Panc1 (cell line): ENCODE data around the gene THEM4. TPM values are rescaled to one million over a fixed set of nuclear protein-coding genes. Genes with fewer than 3 reads are reported as not detected.
A peak's percentile ranks its signal among the peaks of the same experiment; 100 is the strongest.

ENCODE experiments used
- ATAC-seq: fragments of 200-7000 bp; cut with Tn5 transposase; 2 replicates; pipeline ENCODE4 v1.9.1; 2020; ENCODE audit warnings: mild to moderate bottlenecking, moderate library complexity
- BruUV-seq: library from RNA; stranded (reverse); fragments of 400-500 nt; replicated peaks from 2 replicates; lab custom pipeline; 2021; lab: Mats Ljungman, UMichigan
- CTCF ChIA-PET: fragments of 300-600 bp; sonication (Branson Sonifier 250); formaldehyde crosslinking; loops from one replicate; lab custom pipeline; 2022; ENCODE audit warnings: antibody characterized with exemption; lab: Charles Lee
- POLR2A ChIA-PET: fragments of 300-600 bp; sonication (Branson Sonifier 250); formaldehyde crosslinking; loops from one replicate; lab custom pipeline; 2022; ENCODE audit warnings: antibody characterized with exemption; lab: Charles Lee
- DNase-seq: peaks from one replicate; pipeline ENCODE4 v3.0.0-alpha.2; 2010; ENCODE audit warnings: low read depth, low spot score
- H3K27ac ChIP-seq: 2 replicates; pipeline ENCODE4 v1.5.1; 2011; ENCODE audit warnings: mild to moderate bottlenecking, low read length, inconsistent platforms
- H3K27me3 ChIP-seq: fragments of 200-500 bp; sonication (Bioruptor generic); 2 replicates; pipeline ENCODE4 v1.6.0; 2014; ENCODE audit warnings: low read length, inconsistent platforms; ENCODE audit not compliant: control insufficient read depth, insufficient read depth
- H3K36me3 ChIP-seq: fragments of 200-500 bp; sonication (Bioruptor generic); 2 replicates; pipeline ENCODE4 v1.5.1; 2014; ENCODE audit warnings: inconsistent platforms, mild to moderate bottlenecking, low read length, moderate library complexity; ENCODE audit not compliant: control insufficient read depth, insufficient read depth
- H3K4me1 ChIP-seq: 2 replicates; pipeline ENCODE4 v1.5.1; 2011; ENCODE audit warnings: inconsistent platforms, mild to moderate bottlenecking, low read length, moderate library complexity; ENCODE audit not compliant: control insufficient read depth, insufficient read depth
- H3K4me3 ChIP-seq, 2 experiments: 2 replicates each; pipeline ENCODE4 v1.5.1; 2011 to 2012; ENCODE audit warnings: low read depth in 2 of 2, low read length in 2 of 2, mild to moderate bottlenecking in 2 of 2, inconsistent platforms in 1 of 2, moderate library complexity in 1 of 2
- H3K9me3 ChIP-seq: fragments of 200-500 bp; sonication (Bioruptor generic); 2 replicates; pipeline ENCODE4 v1.5.1; 2014; ENCODE audit warnings: low read depth, mild to moderate bottlenecking, inconsistent platforms, low read length, moderate library complexity; ENCODE audit not compliant: control insufficient read depth, insufficient read depth
- CTCF ChIP-seq: fragments of 450-650 bp; IDR thresholded peaks from 2 replicates; pipeline ENCODE4 v1.5.1; 2017; ENCODE audit warnings: mild to moderate bottlenecking
- POLR2AphosphoS5 ChIP-seq: IDR thresholded peaks from 2 replicates; pipeline ENCODE4 v1.6.1; 2012; ENCODE audit warnings: mild to moderate bottlenecking, low read depth, low read length, moderate library complexity
- REST ChIP-seq, 2 experiments: IDR thresholded peaks; 2 replicates each; pipeline ENCODE4 v1.6.1; 2011 to 2012; ENCODE audit warnings: low read depth in 2 of 2, control low read depth in 1 of 2, low read length in 1 of 2, mild to moderate bottlenecking in 1 of 2, moderate library complexity in 1 of 2; ENCODE audit not compliant: insufficient read depth in 1 of 2
- SIN3A ChIP-seq: IDR thresholded peaks from 2 replicates; pipeline ENCODE4 v1.6.1; 2012; ENCODE audit warnings: low read depth, mild to moderate bottlenecking, low read length, moderate library complexity, borderline replicate concordance; ENCODE audit not compliant: insufficient read depth
- TCF7L2 ChIP-seq: IDR thresholded peaks from 2 replicates; pipeline ENCODE4 v1.6.1; 2011; ENCODE audit warnings: mild to moderate bottlenecking, low read depth, low read length, inconsistent platforms
- in situ Hi-C: cut with HindIII; loops from 2 replicates; pipeline ENCODE4 v1.10.0; 2016; ENCODE audit warnings: low sequenced_read_pairs, low pct_unique_long_range_greater_than_20kb
- intact Hi-C: fragments of 100-400 bp; cut with micrococcal nuclease; formaldehyde crosslinking; loops from one replicate; pipeline ENCODE4 v1.10.0; 2022; ENCODE audit not compliant: unreplicated experiment
- total RNA-seq: library from RNA; stranded (reverse); gene quantifications from one replicate; pipeline ENCODE4 v1.2.1, GENCODE V29; 2021; ENCODE audit not compliant: unreplicated experiment

THEM4 gene
- total RNA-seq, 1 experiment from 2014 or later = 21.8 TPM

GRCh38 chr1:151839457-151840403 is 69.6 kb downstream of the THEM4 start, which contains the start of gene C2CD4D:
Gene C2CD4D, minus strand, starts transcription at chr1:151839820. Its CDS starts 831 bp downstream, at chr1:151838989.
- in situ Hi-C loops (no loop called here), intact Hi-C loops (loop anchor here (10.0 kb wide), 3 partner anchors 145 to 395 kb away; no protein-coding TSS in a partner anchor)
- no TSS peak for BruUV-seq
- peak within 1 kb of the TSS; percentile 57 to 73 for H3K4me3 ChIP-seq
- H3K27me3 ChIP-seq = no peaks in the 10 kb centered on the region
- no peaks in the 10 kb centered on the region for H3K36me3 ChIP-seq
- H3K4me1 ChIP-seq = peaks cover 10% of the 10 kb centered on the region
- ChIA-PET POLR2A (interaction anchor here (0.6 kb wide), 3 partner anchors 38 to 468 kb away, joined by 3 to 11 read pairs (median 3); no protein-coding TSS in a partner anchor), CTCF (interaction anchor here (0.6 kb wide), 2 partner anchors 23 to 171 kb away, joined by 3 read pairs; no protein-coding TSS in a partner anchor)
- peak within 1 kb of the TSS; percentile 90 for H3K27ac ChIP-seq
- no peak; the same call in none of the 2 replicates for TF ChIP-seq POLR2AphosphoS5
- no peak for TF ChIP-seq CTCF
- no peak for TF ChIP-seq SIN3A
- TF ChIP-seq TCF7L2 = no peak
- no peak for TF ChIP-seq REST (IDR thresholded peaks at IDR 0.05; ENCODE audit: insufficient read depth in 1 of 2, low read depth in 2 of 2, low read length in 1 of 2)
- DNase-seq (no peak), ATAC-seq (peak; percentile 90)
- H3K9me3 ChIP-seq = no peaks in the 10 kb centered on the region

GRCh38 chr1:151839082-151839412 is 70.3 kb downstream of the THEM4 start:
- no TSS peak for BruUV-seq
- DNase-seq (no peak), ATAC-seq (peak; percentile 1; the same call in 1 of the 2 replicates)
- Histone ChIP-seq H3K27me3 (no peaks in the 10 kb centered on the region), H3K9me3 (no peaks in the 10 kb centered on the region), H3K4me3 (peak overlapping the region; percentile 57 to 73), H3K27ac (peak overlapping the region; percentile 90), H3K36me3 (no peaks in the 10 kb centered on the region), H3K4me1 (peaks cover 10% of the 10 kb centered on the region)
- CTCF ChIA-PET = interaction anchor here (0.6 kb wide), 1 partner anchor 170 kb away, joined by 3 read pairs; no protein-coding TSS in a partner anchor
- in situ Hi-C loops = no loop called here
- no peak for TF ChIP-seq REST (IDR thresholded peaks at IDR 0.05; ENCODE audit: insufficient read depth in 1 of 2, low read depth in 2 of 2, low read length in 1 of 2)
- TF ChIP-seq SIN3A = no peak
- TF ChIP-seq CTCF = no peak
- no peak for TF ChIP-seq POLR2AphosphoS5
- no peak for TF ChIP-seq TCF7L2
- intact Hi-C loops = loop anchor here (10.0 kb wide), 3 partner anchors 144 to 394 kb away; no protein-coding TSS in a partner anchor
- POLR2A ChIA-PET = no interaction called here
